Heart left ventricle (tissue), 13 donors: Measurements from ENCODE around the gene IL1RN.

Experiments
- POLR2A ChIP-seq, 2 donors: fragments of 450-650 bp; IDR thresholded peaks; one replicate each; pipeline ENCODE4 v1.6.1; 2017; ENCODE audit warnings: antibody characterized with exemption in 2 of 2, mild to moderate bottlenecking in 2 of 2, moderate library complexity in 2 of 2
- TF ChIP-seq, protein P1 (sequence below), 12 donors: fragments of 200-600 bp; sonication (generic) in 4 of 12; IDR thresholded peaks; one replicate each; pipeline versions ENCODE4 v1.5.0 to v1.8.0; 2018 to 2022; ENCODE audit warnings: antibody characterized with exemption in 12 of 12, mild to moderate bottlenecking in 5 of 12
- donor health status: ischemic (EF 13 %, LVEDD 7.1; RV severe dilation, severe dysfunction).
- donor health status: DM: no; HTN: yes; CAD: no.
- donor health status: DM: no; HTN: no; CAD: no.
- donor health status: ischemic (EF 25% LVEDD 6.9; RV normal size, moderate dysfunction).
- donor health status: ischemic (EF 25% LVEDD 5.7; RV mildly dilated, moderate dysfunction).
- donor health status: ischemic (EF 35%, LVEDD 5.7; RV mildly dilated, moderate dysfunction).
- donor health status: nonischemic (EF 11% LVEDD 7.7; RV severe dilation, severe dysfunction).
- donor health status: DM: yes; HTN: yes; CAD: no.
- donor health status: PGD.
- donor health status: ischemic (EF 29% LVEDD 5.4; RV normal size, mild dysfunction).
- donor health status: nonischemic (EF 23%, LVEDD 6.1; RV moderate dilation, normal function).

DNA sequence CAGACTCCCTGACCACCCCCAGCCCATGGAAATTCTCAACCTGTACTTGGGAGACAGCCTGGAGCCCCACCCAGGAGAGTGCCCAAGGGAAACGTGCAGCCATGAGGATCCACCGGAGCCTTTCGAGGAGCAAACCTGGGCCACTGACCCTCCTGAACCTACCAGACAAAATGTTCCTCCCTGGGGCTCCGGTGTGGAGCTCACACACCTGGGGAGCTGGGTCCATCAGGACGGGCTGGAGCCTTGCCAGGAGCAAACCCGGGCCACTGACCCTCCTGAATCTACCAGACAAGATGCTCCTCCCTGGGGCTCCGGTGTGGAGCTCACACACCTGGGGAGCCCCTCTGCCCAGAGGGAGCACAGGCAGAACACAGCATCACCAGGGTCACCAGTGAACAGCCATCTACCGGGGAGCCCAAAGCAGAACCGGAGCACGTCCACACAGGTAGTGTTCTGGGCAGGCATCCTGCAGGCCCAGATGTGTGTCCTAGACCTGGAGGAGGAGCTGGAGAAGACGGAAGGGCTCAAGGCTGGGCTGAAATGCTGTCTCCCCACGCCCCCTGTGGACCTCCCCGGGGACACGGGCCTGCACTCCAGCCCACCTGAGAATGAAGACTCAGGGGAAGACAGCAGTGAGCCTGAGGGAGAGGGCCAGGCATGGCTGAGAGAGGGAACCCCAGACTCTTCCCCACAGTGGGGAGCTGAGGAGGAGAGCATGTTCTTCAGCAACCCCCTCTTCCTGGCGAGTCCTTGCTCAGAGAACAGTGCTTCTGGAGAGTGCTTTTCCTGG is 55.3 kb downstream of the IL1RN start:
- TF ChIP-seq, protein P1, sequence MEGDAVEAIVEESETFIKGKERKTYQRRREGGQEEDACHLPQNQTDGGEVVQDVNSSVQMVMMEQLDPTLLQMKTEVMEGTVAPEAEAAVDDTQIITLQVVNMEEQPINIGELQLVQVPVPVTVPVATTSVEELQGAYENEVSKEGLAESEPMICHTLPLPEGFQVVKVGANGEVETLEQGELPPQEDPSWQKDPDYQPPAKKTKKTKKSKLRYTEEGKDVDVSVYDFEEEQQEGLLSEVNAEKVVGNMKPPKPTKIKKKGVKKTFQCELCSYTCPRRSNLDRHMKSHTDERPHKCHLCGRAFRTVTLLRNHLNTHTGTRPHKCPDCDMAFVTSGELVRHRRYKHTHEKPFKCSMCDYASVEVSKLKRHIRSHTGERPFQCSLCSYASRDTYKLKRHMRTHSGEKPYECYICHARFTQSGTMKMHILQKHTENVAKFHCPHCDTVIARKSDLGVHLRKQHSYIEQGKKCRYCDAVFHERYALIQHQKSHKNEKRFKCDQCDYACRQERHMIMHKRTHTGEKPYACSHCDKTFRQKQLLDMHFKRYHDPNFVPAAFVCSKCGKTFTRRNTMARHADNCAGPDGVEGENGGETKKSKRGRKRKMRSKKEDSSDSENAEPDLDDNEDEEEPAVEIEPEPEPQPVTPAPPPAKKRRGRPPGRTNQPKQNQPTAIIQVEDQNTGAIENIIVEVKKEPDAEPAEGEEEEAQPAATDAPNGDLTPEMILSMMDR (IDR thresholded peaks at IDR 0.05), result no peak
- TF ChIP-seq POLR2A (IDR thresholded peaks at IDR 0.05), result no peak
